ENCODE measurements around the gene FANCC.

- TF ChIP-seq NRF1 (IDR thresholded peaks at IDR 0.05; ENCODE audit: low read depth, low read length) (no peak), CTCF (IDR thresholded peaks at IDR 0.05) (no peak), RFX5 (IDR thresholded peaks at IDR 0.05; ENCODE audit: low read length) (no peak), EZH2phosphoT487 (IDR thresholded peaks at IDR 0.05; ENCODE audit: borderline replicate concordance, low read depth) (no peak), EP300 (IDR thresholded peaks at IDR 0.05; ENCODE audit: borderline replicate concordance in 1 of 2, low read depth in 1 of 2, low read length in 1 of 2) (no peak), GABPA (IDR thresholded peaks at IDR 0.05; ENCODE audit: low read depth) (no peak), YY1 (IDR thresholded peaks at IDR 0.05; ENCODE audit: low read depth) (no peak), POLR2AphosphoS5 (IDR thresholded peaks at IDR 0.05; ENCODE audit: low read depth, low read length) (no peak)
Measured at GRCh38 chr9:95079461-95079860, 238.0 kb downstream of the FANCC start.
